HG03378 (cell line): Measurements from ENCODE around the gene PRR5L.

Experiments
- ATAC-seq: cut with Tn5 transposase; IDR thresholded peaks from one replicate; pipeline ENCODE4 v1.9.1; 2021; ENCODE audit warnings: mild to moderate bottlenecking, moderate library complexity; ENCODE audit not compliant: unreplicated experiment

The PRR5L gene

GRCh38 chr11:36295926-36296325, at the start of gene PRR5L:
Gene PRR5L, plus strand, starts transcription at chr11:36296288. Its CDS starts 104,834 bp downstream, at chr11:36401122.
- no peak for ATAC-seq

GRCh38 chr11:36247493-36247892, 48.6 kb upstream of the PRR5L start:
- ATAC-seq, result no peak

GRCh38 chr11:36248436-36248835, 47.7 kb upstream of the PRR5L start:
- no peak for ATAC-seq

- peak; percentile 64 for ATAC-seq
These were observed 46.8 kb upstream of the PRR5L start for GRCh38 chr11:36249246-36249645.

GRCh38 chr11:36251823-36252222, 44.3 kb upstream of the PRR5L start:
- no peak for ATAC-seq

- no peak for ATAC-seq
These were observed 42.9 kb upstream of the PRR5L start for GRCh38 chr11:36253238-36253637.

GRCh38 chr11:36254713-36255112, 41.4 kb upstream of the PRR5L start:
- no peak for ATAC-seq

GRCh38 chr11:36257351-36257750, 38.7 kb upstream of the PRR5L start:
- ATAC-seq, result no peak

- no peak for ATAC-seq
These were observed 37.2 kb upstream of the PRR5L start for GRCh38 chr11:36258730-36259360.

GRCh38 chr11:36261094-36261493, 35.0 kb upstream of the PRR5L start:
- no peak for ATAC-seq

- ATAC-seq, result no peak
These were observed 31.8 kb upstream of the PRR5L start for GRCh38 chr11:36264011-36264972.

- ATAC-seq, result no peak
These were observed 31.1 kb upstream of the PRR5L start for GRCh38 chr11:36264973-36265344.

GRCh38 chr11:36265793-36266628, 30.1 kb upstream of the PRR5L start:
- peak; percentile 55 for ATAC-seq

GRCh38 chr11:36266767-36267166, 29.3 kb upstream of the PRR5L start:
- ATAC-seq, result no peak

GRCh38 chr11:36268337-36268985, 27.6 kb upstream of the PRR5L start:
- ATAC-seq, result no peak

GRCh38 chr11:36270701-36271100, 25.4 kb upstream of the PRR5L start:
- no peak for ATAC-seq

GRCh38 chr11:36271794-36272407, 24.2 kb upstream of the PRR5L start:
- no peak for ATAC-seq

GRCh38 chr11:36273110-36273509, 23.0 kb upstream of the PRR5L start:
- ATAC-seq, result no peak

GRCh38 chr11:36274414-36274813, 21.7 kb upstream of the PRR5L start:
- ATAC-seq, result no peak

- no peak for ATAC-seq
These were observed 17.4 kb upstream of the PRR5L start for GRCh38 chr11:36278531-36279282.
